ENCODE data around the gene SNX14.

- no peak for TF ChIP-seq CTCF (IDR thresholded peaks at IDR 0.05; ENCODE audit: insufficient read depth, low read depth, low read length)
- no peak for TF ChIP-seq EZH2 (IDR thresholded peaks at IDR 0.05; ENCODE audit: insufficient read depth, low read length)
These were observed 47.9 kb upstream of the SNX14 start for GRCh38 chr6:85641522-85641896.

Data from astrocyte (in vitro differentiated cells and primary cell).